WTC11 (cell line): ENCODE measurements around the gene POU2F1. TPM values are rescaled to one million over a fixed set of nuclear protein-coding genes. Genes with fewer than 3 reads are reported as not detected.

ENCODE experiments used
- ATAC-seq: fragments of 200-7000 bp; cut with Tn5 transposase; 2 replicates; pipeline ENCODE4 v1.10.0; 2021; ENCODE audit warnings: mild to moderate bottlenecking, moderate library complexity
- CTCF ChIA-PET: fragments of 300-600 bp; sonication (Branson Sonifier 250); formaldehyde crosslinking; loops from one replicate; lab custom pipeline; 2021; ENCODE audit warnings: antibody characterized with exemption; lab: Charles Lee
- POLR2A ChIA-PET: fragments of 350-600 bp; sonication (Branson Sonifier 250); formaldehyde crosslinking; loops from one replicate; lab custom pipeline; 2021; ENCODE audit warnings: antibody characterized with exemption; lab: Charles Lee
- DNase-seq: peaks from one replicate; pipeline ENCODE4 v3.0.0; 2021; ENCODE audit warnings: low spot score
- H3K27ac Mint-ChIP-seq: 2 replicates; pipeline ENCODE4 v1.8.0; 2021; ENCODE audit warnings: mixed read lengths
- H3K27me3 Mint-ChIP-seq: 2 replicates; pipeline ENCODE4 v1.8.0; 2021; ENCODE audit warnings: low read depth, mild to moderate bottlenecking, moderate library complexity, mixed read lengths
- H3K36me3 Mint-ChIP-seq: 2 replicates; pipeline ENCODE4 v1.8.0; 2021; ENCODE audit warnings: mixed read lengths
- H3K4me1 Mint-ChIP-seq: 2 replicates; pipeline ENCODE4 v1.8.0; 2022; ENCODE audit warnings: mixed read lengths
- H3K4me3 Mint-ChIP-seq: 2 replicates; pipeline ENCODE4 v1.8.0; 2021; ENCODE audit warnings: mild to moderate bottlenecking, moderate library complexity, mixed read lengths
- H3K9me3 Mint-ChIP-seq: 2 replicates; pipeline ENCODE4 v1.8.0; 2021; ENCODE audit warnings: mixed read lengths
- ATF1 ChIP-seq: sonication (generic); formaldehyde crosslinking; IDR thresholded peaks from 2 replicates; pipeline ENCODE4 v1.8.1; 2023; ENCODE audit warnings: mild to moderate bottlenecking, moderate library complexity, missing genetic modification reagents
- ELF4 ChIP-seq: sonication (generic); formaldehyde crosslinking; IDR thresholded peaks from 2 replicates; pipeline ENCODE4 v1.8.1; 2022; ENCODE audit warnings: low read depth, mild to moderate bottlenecking, moderate library complexity, missing genetic modification reagents
- FOXK1 ChIP-seq: sonication (generic); formaldehyde crosslinking; IDR thresholded peaks from 2 replicates; pipeline ENCODE4 v1.8.0; 2022; ENCODE audit warnings: mild to moderate bottlenecking, moderate library complexity, missing genetic modification reagents
- FOXP1 ChIP-seq: sonication (generic); formaldehyde crosslinking; IDR thresholded peaks from 2 replicates; pipeline ENCODE4 v1.8.0; 2022; ENCODE audit warnings: missing genetic modification reagents, mild to moderate bottlenecking, moderate library complexity, borderline replicate concordance
- IRF2 ChIP-seq: sonication (generic); formaldehyde crosslinking; IDR thresholded peaks from 2 replicates; pipeline ENCODE4 v1.8.0; 2022; ENCODE audit warnings: low read depth, missing genetic modification reagents, borderline replicate concordance
- MXD4 ChIP-seq: fragments of 250-450 bp; sonication (Bioruptor Pico); IDR thresholded peaks from 2 replicates; pipeline ENCODE4 v1.8.0; 2021; ENCODE audit warnings: mild to moderate bottlenecking, moderate library complexity, borderline replicate concordance
- NR2C2 ChIP-seq: sonication (generic); formaldehyde crosslinking; IDR thresholded peaks from 2 replicates; pipeline ENCODE4 v1.8.0; 2022; ENCODE audit warnings: mild to moderate bottlenecking, missing genetic modification reagents
- NR3C1 ChIP-seq: sonication (generic); formaldehyde crosslinking; conservative IDR thresholded peaks from 2 replicates; pipeline ENCODE4 v1.8.1; 2023; ENCODE audit warnings: low read depth, mild to moderate bottlenecking, missing genetic modification reagents
- OVOL2 ChIP-seq: fragments of 250-450 bp; sonication (Bioruptor Pico); IDR thresholded peaks from 2 replicates; pipeline ENCODE4 v1.9.0; 2021; ENCODE audit warnings: mild to moderate bottlenecking, borderline replicate concordance
- SMAD3 ChIP-seq: sonication (generic); formaldehyde crosslinking; IDR thresholded peaks from 2 replicates; pipeline ENCODE4 v1.8.0; 2022; ENCODE audit warnings: missing genetic modification reagents, mild to moderate bottlenecking, borderline replicate concordance
- TP53 ChIP-seq: sonication (generic); formaldehyde crosslinking; IDR thresholded peaks from 2 replicates; pipeline ENCODE4 v1.8.1; 2023; ENCODE audit warnings: mild to moderate bottlenecking, missing genetic modification reagents
- ZNF121 ChIP-seq: sonication (generic); formaldehyde crosslinking; IDR thresholded peaks from 2 replicates; pipeline ENCODE4 v1.8.0; 2023; ENCODE audit warnings: missing genetic modification reagents
- ZNF138 ChIP-seq: sonication (generic); formaldehyde crosslinking; conservative IDR thresholded peaks from 2 replicates; pipeline ENCODE4 v1.8.1; 2022; ENCODE audit warnings: mild to moderate bottlenecking, moderate library complexity, missing genetic modification reagents
- ZNF263 ChIP-seq: sonication (generic); formaldehyde crosslinking; IDR thresholded peaks from 2 replicates; pipeline ENCODE4 v1.8.1; 2022; ENCODE audit warnings: low read depth, mild to moderate bottlenecking, moderate library complexity, missing genetic modification reagents
- ZNF317 ChIP-seq: sonication (generic); formaldehyde crosslinking; IDR thresholded peaks from 2 replicates; pipeline ENCODE4 v1.8.1; 2023; ENCODE audit warnings: low read depth, mild to moderate bottlenecking, moderate library complexity, missing genetic modification reagents, borderline replicate concordance
- total RNA-seq: library from RNA; stranded (reverse); gene quantifications from 3 replicates; pipeline ENCODE4 v1.2.3, GENCODE V29; 2021
- TF ChIP-seq, protein P1 (sequence below): fragments of 250-450 bp; sonication (Bioruptor Pico); IDR thresholded peaks from 2 replicates; pipeline ENCODE4 v1.9.0; 2021; ENCODE audit warnings: moderate library complexity, mild to moderate bottlenecking, inconsistent platforms, borderline replicate concordance
- TF ChIP-seq, protein P2 (sequence below): sonication (generic); formaldehyde crosslinking; IDR thresholded peaks from 2 replicates; pipeline ENCODE4 v1.8.0; 2022; ENCODE audit warnings: mild to moderate bottlenecking, missing genetic modification reagents
- TF ChIP-seq, protein P3 (sequence below): fragments of 250-450 bp; sonication (Bioruptor Pico); IDR thresholded peaks from 2 replicates; pipeline ENCODE4 v1.9.0; 2021; ENCODE audit warnings: mild to moderate bottlenecking, borderline replicate concordance
- TF ChIP-seq, protein P4 (sequence below): sonication (generic); formaldehyde crosslinking; IDR thresholded peaks from 2 replicates; pipeline ENCODE4 v1.8.1; 2022; ENCODE audit warnings: low read depth, missing genetic modification reagents, borderline replicate concordance
- TF ChIP-seq, protein P5 (sequence below): sonication (generic); formaldehyde crosslinking; IDR thresholded peaks from 2 replicates; pipeline ENCODE4 v1.8.1; 2023; ENCODE audit warnings: mild to moderate bottlenecking, moderate library complexity, missing genetic modification reagents

POU2F1 gene
- total RNA-seq, 1 experiment from 2014 or later: 51.3 TPM

- Mint-ChIP-seq H3K27ac (no peak overlapping the region), H3K36me3 (no peaks in the 10 kb centered on the region), H3K4me3 (no peak overlapping the region), H3K9me3 (peaks cover 7% of the 10 kb centered on the region), H3K27me3 (no peaks in the 10 kb centered on the region), H3K4me1 (peaks cover 38% of the 10 kb centered on the region)
- CTCF ChIA-PET: interaction anchor here (0.7 to 2.3 kb wide), 20 partner anchors 9 to 273 kb away, joined by 3 to 16 read pairs (median 5); no protein-coding TSS in a partner anchor
- TF ChIP-seq, protein P1, sequence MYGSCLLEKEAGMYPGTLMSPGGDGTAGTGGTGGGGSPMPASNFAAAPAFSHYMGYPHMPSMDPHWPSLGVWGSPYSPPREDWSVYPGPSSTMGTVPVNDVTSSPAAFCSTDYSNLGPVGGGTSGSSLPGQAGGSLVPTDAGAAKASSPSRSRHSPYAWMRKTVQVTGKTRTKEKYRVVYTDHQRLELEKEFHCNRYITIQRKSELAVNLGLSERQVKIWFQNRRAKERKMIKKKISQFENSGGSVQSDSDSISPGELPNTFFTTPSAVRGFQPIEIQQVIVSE (CRISPR knock-in tag): no peak
- TF ChIP-seq FOXK1 (CRISPR knock-in tag) (no peak), ELF4 (no peak), IRF2 (CRISPR knock-in tag) (no peak), FOXP1 (CRISPR knock-in tag) (no peak), OVOL2 (CRISPR knock-in tag) (no peak), NR2C2 (no peak)
- TF ChIP-seq, protein P2, sequence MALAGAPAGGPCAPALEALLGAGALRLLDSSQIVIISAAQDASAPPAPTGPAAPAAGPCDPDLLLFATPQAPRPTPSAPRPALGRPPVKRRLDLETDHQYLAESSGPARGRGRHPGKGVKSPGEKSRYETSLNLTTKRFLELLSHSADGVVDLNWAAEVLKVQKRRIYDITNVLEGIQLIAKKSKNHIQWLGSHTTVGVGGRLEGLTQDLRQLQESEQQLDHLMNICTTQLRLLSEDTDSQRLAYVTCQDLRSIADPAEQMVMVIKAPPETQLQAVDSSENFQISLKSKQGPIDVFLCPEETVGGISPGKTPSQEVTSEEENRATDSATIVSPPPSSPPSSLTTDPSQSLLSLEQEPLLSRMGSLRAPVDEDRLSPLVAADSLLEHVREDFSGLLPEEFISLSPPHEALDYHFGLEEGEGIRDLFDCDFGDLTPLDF (CRISPR knock-in tag): no peak
- POLR2A ChIA-PET: interaction anchor here (0.6 kb wide), 1 partner anchor 13 kb away, joined by 3 read pairs; no protein-coding TSS in a partner anchor
- no peak for ATAC-seq
- DNase-seq: no peak
These were observed 46.3 kb downstream of the POU2F1 start for GRCh38 chr1:167266965-167267364.

DNA sequence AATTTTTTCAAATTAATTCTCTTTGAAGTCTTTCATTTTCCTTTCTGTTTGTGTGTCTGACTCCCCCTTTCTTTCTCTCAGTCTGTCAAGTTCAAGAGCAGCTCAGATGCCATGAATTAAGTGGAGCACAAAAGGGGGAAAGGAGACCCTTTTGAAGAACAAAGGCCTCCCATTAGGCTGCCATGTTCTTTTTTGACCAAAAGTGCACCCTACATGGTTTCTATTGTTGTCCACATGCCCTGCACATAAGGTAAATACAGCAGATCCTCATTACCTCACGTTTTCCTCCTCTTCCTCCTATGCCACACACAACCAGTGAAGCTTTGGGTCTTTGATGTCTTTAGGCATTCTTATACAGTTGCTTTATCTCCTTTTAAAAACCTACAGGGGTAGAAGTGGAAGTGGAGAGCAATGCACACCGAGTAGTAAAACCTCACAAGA, 47.7 kb downstream of the POU2F1 start:
- TF ChIP-seq ATF1 (CRISPR knock-in tag) (no peak), ZNF263 (no peak)
- TF ChIP-seq, protein P3, sequence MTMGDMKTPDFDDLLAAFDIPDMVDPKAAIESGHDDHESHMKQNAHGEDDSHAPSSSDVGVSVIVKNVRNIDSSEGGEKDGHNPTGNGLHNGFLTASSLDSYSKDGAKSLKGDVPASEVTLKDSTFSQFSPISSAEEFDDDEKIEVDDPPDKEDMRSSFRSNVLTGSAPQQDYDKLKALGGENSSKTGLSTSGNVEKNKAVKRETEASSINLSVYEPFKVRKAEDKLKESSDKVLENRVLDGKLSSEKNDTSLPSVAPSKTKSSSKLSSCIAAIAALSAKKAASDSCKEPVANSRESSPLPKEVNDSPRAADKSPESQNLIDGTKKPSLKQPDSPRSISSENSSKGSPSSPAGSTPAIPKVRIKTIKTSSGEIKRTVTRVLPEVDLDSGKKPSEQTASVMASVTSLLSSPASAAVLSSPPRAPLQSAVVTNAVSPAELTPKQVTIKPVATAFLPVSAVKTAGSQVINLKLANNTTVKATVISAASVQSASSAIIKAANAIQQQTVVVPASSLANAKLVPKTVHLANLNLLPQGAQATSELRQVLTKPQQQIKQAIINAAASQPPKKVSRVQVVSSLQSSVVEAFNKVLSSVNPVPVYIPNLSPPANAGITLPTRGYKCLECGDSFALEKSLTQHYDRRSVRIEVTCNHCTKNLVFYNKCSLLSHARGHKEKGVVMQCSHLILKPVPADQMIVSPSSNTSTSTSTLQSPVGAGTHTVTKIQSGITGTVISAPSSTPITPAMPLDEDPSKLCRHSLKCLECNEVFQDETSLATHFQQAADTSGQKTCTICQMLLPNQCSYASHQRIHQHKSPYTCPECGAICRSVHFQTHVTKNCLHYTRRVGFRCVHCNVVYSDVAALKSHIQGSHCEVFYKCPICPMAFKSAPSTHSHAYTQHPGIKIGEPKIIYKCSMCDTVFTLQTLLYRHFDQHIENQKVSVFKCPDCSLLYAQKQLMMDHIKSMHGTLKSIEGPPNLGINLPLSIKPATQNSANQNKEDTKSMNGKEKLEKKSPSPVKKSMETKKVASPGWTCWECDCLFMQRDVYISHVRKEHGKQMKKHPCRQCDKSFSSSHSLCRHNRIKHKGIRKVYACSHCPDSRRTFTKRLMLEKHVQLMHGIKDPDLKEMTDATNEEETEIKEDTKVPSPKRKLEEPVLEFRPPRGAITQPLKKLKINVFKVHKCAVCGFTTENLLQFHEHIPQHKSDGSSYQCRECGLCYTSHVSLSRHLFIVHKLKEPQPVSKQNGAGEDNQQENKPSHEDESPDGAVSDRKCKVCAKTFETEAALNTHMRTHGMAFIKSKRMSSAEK (CRISPR knock-in tag): no peak
- no peaks in the 10 kb centered on the region for H3K36me3 Mint-ChIP-seq
- peaks cover 7% of the 10 kb centered on the region for H3K9me3 Mint-ChIP-seq
- CTCF ChIA-PET: interaction anchor here (0.6 to 2.3 kb wide), 29 partner anchors 8 to 272 kb away, joined by 3 to 16 read pairs (median 5); partner anchors contain the start of gene POU2F1
- DNase-seq: no peak
- H3K4me3 Mint-ChIP-seq: peak overlapping the region; percentile 12; the same call in 1 of the 2 replicates
- no peak for ATAC-seq
- peaks cover 51% of the 10 kb centered on the region for H3K4me1 Mint-ChIP-seq
- peak overlapping the region; percentile 71 for H3K27ac Mint-ChIP-seq
- H3K27me3 Mint-ChIP-seq: no peaks in the 10 kb centered on the region
- POLR2A ChIA-PET: interaction anchor here (0.9 kb wide), 1 partner anchor 48 kb away, joined by 4 read pairs; the partner anchor contains the start of gene POU2F1

- ChIA-PET CTCF (interaction anchor here (0.7 to 1.7 kb wide), 3 partner anchors 40 to 139 kb away, joined by 3 to 6 read pairs (median 4); no protein-coding TSS in a partner anchor), POLR2A (no interaction called here)
- H3K36me3 Mint-ChIP-seq: no peaks in the 10 kb centered on the region
- peaks cover 66% of the 10 kb centered on the region for H3K4me1 Mint-ChIP-seq
- ATAC-seq: no peak
- DNase-seq: no peak
- H3K4me3 Mint-ChIP-seq: no peak overlapping the region
- peak overlapping the region; percentile 90 for H3K27ac Mint-ChIP-seq
- H3K27me3 Mint-ChIP-seq: no peaks in the 10 kb centered on the region
- peaks cover 7% of the 10 kb centered on the region for H3K9me3 Mint-ChIP-seq
- TF ChIP-seq, protein P4, sequence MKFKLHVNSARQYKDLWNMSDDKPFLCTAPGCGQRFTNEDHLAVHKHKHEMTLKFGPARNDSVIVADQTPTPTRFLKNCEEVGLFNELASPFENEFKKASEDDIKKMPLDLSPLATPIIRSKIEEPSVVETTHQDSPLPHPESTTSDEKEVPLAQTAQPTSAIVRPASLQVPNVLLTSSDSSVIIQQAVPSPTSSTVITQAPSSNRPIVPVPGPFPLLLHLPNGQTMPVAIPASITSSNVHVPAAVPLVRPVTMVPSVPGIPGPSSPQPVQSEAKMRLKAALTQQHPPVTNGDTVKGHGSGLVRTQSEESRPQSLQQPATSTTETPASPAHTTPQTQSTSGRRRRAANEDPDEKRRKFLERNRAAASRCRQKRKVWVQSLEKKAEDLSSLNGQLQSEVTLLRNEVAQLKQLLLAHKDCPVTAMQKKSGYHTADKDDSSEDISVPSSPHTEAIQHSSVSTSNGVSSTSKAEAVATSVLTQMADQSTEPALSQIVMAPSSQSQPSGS (CRISPR knock-in tag): no peak
- no peak for TF ChIP-seq ZNF138 (CRISPR knock-in tag)
- no peak for TF ChIP-seq NR3C1 (CRISPR knock-in tag)
- TF ChIP-seq TP53 (CRISPR knock-in tag): no peak
- TF ChIP-seq MXD4: no peak
- no peak for TF ChIP-seq ZNF121 (CRISPR knock-in tag)
- no peak for TF ChIP-seq SMAD3 (CRISPR knock-in tag)
- TF ChIP-seq, protein P5, sequence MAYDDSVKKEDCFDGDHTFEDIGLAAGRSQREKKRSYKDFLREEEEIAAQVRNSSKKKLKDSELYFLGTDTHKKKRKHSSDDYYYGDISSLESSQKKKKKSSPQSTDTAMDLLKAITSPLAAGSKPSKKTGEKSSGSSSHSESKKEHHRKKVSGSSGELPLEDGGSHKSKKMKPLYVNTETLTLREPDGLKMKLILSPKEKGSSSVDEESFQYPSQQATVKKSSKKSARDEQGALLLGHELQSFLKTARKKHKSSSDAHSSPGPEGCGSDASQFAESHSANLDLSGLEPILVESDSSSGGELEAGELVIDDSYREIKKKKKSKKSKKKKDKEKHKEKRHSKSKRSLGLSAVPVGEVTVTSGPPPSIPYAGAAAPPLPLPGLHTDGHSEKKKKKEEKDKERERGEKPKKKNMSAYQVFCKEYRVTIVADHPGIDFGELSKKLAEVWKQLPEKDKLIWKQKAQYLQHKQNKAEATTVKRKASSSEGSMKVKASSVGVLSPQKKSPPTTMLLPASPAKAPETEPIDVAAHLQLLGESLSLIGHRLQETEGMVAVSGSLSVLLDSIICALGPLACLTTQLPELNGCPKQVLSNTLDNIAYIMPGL: no peak
- TF ChIP-seq ZNF317: no peak
These were observed 49.8 kb downstream of the POU2F1 start for GRCh38 chr1:167270349-167271092.
